Measurements from ENCODE around the gene MCL1.
A peak's percentile ranks its signal among the peaks of the same experiment; 100 is the strongest.

The MCL1 gene

GRCh38 chr1:150555198-150555970 is 24.0 kb downstream of the MCL1 start:
- no peak for DNase-seq

GRCh38 chr1:150554086-150554452 is 25.3 kb downstream of the MCL1 start:
- no peak for DNase-seq

GRCh38 chr1:150553392-150554085 is 25.9 kb downstream of the MCL1 start:
- DNase-seq, result no peak

- no peak for DNase-seq
Observed at GRCh38 chr1:150552911-150553289, 26.5 kb downstream of the MCL1 start.

GRCh38 chr1:150552128-150552910 is 27.1 kb downstream of the MCL1 start:
- DNase-seq, result peak; percentile 98

- no peak for DNase-seq
Observed at GRCh38 chr1:150551784-150552127, 27.7 kb downstream of the MCL1 start.

GRCh38 chr1:150551051-150551783 is 28.2 kb downstream of the MCL1 start:
- DNase-seq, result peak; percentile 72 to 76

GRCh38 chr1:150550222-150551050 is 29.0 kb downstream of the MCL1 start:
- DNase-seq, result no peak

DNA sequence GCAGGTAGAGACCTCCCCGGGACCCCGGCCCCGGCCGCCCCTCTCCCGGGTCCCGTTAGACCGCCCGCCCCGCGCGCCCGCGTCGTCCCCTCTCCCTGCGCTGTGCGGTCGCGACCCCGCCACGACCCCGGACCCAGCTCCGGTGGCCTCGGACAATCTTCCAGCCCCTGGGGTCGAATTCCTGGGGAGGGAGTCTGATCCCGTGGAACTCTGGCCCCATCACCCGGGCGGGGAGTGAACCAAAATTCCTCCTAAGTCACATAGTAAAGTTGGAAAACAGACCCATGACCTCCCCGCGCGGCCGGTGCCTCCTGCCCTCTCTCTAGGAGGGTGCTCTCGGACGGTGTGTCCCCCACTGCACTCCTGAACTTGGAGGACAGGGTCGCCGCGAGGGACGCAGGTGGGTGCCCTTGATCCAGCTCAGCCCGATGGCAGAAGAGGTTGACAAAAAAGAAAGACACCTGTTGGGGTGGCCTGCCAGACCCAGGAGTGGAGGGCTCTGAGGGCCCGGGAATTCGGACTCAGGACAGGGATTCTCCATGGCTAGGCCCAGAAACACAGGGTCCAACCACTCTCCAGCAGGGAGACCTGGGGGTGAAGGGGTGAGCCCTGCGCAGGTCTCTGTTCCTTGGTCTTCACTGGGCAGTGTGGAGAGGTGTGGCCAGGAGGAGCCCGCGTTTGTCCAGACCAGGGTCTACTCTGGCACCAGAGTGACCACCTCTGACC is 29.8 kb downstream of the MCL1 start:
- no peak for DNase-seq

DNA sequence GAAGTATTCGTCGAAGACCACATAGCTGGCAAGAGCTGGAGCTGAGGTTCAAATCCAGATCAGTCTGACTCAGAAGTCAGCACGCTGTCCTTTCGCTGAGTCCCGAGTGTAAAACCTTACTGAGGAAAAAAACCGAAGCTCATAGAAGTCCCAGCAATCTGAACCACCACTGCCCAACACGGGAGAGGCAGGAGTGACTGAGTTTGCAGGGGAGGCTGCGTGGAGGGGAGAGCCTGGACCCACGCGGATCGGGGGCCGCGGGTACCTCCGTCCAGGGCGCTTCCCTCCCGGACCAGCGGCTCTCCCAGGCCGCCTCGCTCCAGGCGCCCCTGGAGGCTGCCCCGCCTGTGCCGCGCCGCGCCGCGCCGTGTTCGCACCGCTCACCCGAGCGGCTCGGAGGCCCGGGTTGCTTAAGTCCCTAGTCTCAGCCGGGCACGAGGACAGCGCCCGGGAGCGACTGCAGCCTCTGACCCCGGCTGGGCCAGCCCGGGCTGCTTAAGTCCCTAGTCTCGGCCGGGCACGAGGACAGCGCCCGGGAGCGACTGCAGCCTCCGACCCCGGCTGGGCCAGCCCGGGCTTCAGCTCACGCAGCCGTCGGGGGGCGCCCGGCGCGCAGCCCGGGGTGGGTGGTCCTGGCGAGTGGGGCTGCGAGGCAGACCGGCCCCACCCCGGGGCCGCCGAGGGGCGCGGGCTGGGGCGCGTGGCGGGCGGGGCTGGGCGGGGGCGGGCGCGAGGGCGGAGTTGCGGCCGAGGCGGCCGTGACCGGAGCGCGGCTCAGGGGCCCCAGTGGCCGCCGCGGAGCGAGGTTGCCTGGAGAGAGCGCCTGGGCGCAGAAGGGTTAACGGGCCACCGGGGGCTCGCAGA is 30.5 kb downstream of the MCL1 start, which contains the start of gene ADAMTSL4:
Gene ADAMTSL4, plus strand, starts transcription at position 777 of the 864 bp plus-strand sequence. CDS start 2,881 bp downstream, outside the sequence.
- peak; percentile 57 to 59 for DNase-seq

GRCh38 chr1:150548324-150548631 is 31.1 kb downstream of the MCL1 start:
- no peak for DNase-seq

GRCh38 chr1:150546294-150546937 is 33.0 kb downstream of the MCL1 start:
- DNase-seq, result no peak

- DNase-seq, result no peak
Observed at GRCh38 chr1:150545486-150546032, 33.9 kb downstream of the MCL1 start.

GRCh38 chr1:150544204-150544603 is 35.2 kb downstream of the MCL1 start:
- no peak for DNase-seq

DNA sequence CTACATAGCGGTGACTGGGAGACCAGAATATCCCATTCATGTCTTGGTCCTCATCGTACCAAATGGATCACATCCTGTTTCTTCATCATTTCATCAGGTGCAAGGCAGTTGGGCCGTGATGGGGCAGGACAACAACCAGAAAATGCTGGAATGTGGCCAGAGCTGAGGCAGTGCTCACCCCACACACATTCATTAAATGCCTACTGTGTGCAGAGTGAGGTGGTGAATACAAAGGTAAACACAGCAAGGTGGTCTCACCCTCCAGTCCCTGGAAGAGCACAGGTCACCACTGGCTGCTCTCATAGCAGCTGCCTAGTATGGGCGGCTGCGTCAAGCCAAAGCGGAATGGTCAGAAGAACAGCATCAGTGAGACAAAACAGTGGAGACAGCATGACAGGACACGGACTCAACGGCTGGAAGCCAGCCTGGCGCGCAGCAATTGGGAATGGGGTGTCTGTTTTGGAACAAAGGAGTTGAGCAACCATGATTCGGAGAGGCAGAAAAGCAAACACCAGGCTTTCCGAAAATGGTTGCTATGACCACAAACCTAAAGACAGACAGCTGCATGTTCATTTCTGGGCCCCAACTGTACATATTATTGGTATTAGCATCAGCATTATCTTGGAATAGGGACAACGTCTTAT is 35.8 kb downstream of the MCL1 start:
- no peak for DNase-seq

DNA sequence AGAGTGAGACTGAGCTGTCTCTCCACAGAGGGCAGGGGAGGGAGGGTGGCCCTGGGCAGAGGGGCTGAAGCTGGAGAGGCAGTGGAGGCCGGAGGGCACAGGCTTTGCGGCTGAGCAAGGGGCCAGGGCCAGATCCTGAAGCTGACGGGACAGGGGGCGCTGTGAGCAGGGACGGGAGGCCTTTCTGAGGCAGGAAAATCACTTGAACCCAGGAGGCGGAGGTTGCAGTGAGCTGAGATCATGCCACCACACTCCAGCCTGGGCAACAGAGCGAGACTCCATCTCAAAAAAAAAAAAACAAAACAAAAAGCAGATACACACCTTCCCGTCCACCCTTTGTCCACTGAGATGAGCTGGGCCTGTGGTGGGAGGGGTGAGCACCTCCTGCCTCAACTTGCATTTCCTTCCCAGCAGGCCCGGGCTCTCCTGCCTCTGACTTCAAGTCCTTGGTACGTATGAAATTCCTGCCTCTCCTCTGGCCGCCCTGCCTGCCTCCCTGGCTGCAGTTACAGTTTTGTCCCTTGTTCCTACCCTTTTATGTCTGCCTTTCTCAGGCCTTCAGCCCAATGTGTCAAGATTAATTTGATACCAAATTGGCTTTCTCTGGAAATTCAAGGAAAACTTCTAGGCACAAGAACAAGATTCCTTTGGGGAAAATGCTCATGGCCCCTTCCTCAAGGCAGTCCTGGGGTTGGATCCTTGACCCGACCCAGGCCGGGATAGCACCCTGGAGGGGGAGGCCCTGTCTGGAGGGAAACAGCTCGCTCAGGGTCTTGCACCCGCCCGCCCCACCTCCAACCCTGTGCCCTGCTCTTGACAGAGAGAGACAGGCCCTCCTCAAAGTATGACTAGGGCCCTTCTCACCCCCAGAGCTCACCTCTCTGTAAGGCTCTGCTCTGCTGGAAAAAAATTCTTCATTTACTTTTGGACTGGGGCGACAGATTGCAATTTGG is 41.4 kb downstream of the MCL1 start:
- no peak for DNase-seq

GRCh38 chr1:150536836-150537731 is 42.3 kb downstream of the MCL1 start:
- DNase-seq, result no peak
